Neural progenitor cell (in vitro differentiated cells): ENCODE measurements around the gene ILKAP. TPM values are rescaled to one million over a fixed set of nuclear protein-coding genes. Genes with fewer than 3 reads are reported as not detected.

ENCODE experiments used
- DNase-seq: peaks from one replicate; pipeline ENCODE4 v3.0.0-alpha.2; 2016; ENCODE audit warnings: low spot score
- H2AFZ ChIP-seq: fragments of 200-600 bp; sonication (generic); replicated peaks from 2 replicates; pipeline ENCODE4 v1.6.1; 2016; ENCODE audit warnings: antibody characterized with exemption
- H3F3A ChIP-seq: fragments of 200-600 bp; sonication (generic); 2 replicates; pipeline ENCODE4 v1.6.1; 2016; ENCODE audit warnings: antibody characterized with exemption, low read depth
- H3K27ac ChIP-seq: fragments of 200-600 bp; sonication (generic); 2 replicates; pipeline ENCODE4 v1.5.1; 2016; ENCODE audit warnings: mild to moderate bottlenecking
- H3K27me3 ChIP-seq: fragments of 200-600 bp; sonication (generic); 2 replicates; pipeline ENCODE4 v1.6.1; 2016; ENCODE audit warnings: mild to moderate bottlenecking, moderate library complexity
- H3K36me3 ChIP-seq: fragments of 200-600 bp; sonication (generic); 2 replicates; pipeline ENCODE4 v1.5.1; 2016
- H3K4me1 ChIP-seq: fragments of 200-600 bp; sonication (generic); 2 replicates; pipeline ENCODE4 v1.6.1; 2016; ENCODE audit warnings: mixed run types
- H3K4me2 ChIP-seq: fragments of 200-600 bp; sonication (generic); 2 replicates; pipeline ENCODE4 v1.6.1; 2016
- H3K4me3 ChIP-seq: fragments of 200-600 bp; sonication (generic); 2 replicates; pipeline ENCODE4 v1.5.1; 2016
- H3K79me2 ChIP-seq: fragments of 200-600 bp; sonication (generic); 2 replicates; pipeline ENCODE4 v1.6.1; 2016; ENCODE audit warnings: low read depth
- H3K9ac ChIP-seq: fragments of 200-600 bp; sonication (generic); 2 replicates; pipeline ENCODE4 v1.6.1; 2016
- H3K9me3 ChIP-seq: fragments of 200-600 bp; sonication (generic); 2 replicates; pipeline ENCODE4 v1.5.1; 2016; ENCODE audit warnings: low read depth
- H4K20me1 ChIP-seq: fragments of 200-600 bp; sonication (generic); 2 replicates; pipeline ENCODE4 v1.6.1; 2016; ENCODE audit warnings: low read depth
- H3K27ac Mint-ChIP-seq: 3 replicates; pipeline ENCODE4 v1.8.0; 2021; ENCODE audit warnings: mixed read lengths
- H3K27me3 Mint-ChIP-seq: 2 replicates; pipeline ENCODE4 v1.8.0; 2022; ENCODE audit warnings: low read depth, mild to moderate bottlenecking, inconsistent platforms, moderate library complexity, mixed read lengths; ENCODE audit not compliant: insufficient read depth
- H3K36me3 Mint-ChIP-seq: 3 replicates; pipeline ENCODE4 v1.8.0; 2021; ENCODE audit warnings: mixed read lengths
- H3K4me1 Mint-ChIP-seq: 3 replicates; pipeline ENCODE4 v1.8.0; 2021; ENCODE audit warnings: mixed read lengths
- H3K4me3 Mint-ChIP-seq: 3 replicates; pipeline ENCODE4 v1.8.0; 2021; ENCODE audit warnings: mild to moderate bottlenecking, moderate library complexity, mixed read lengths
- H3K9me3 Mint-ChIP-seq: 3 replicates; pipeline ENCODE4 v1.8.0; 2020; ENCODE audit warnings: mixed read lengths
- EZH2 ChIP-seq: fragments of 200-600 bp; sonication (generic); IDR thresholded peaks from 2 replicates; pipeline ENCODE4 v1.6.1; 2017; ENCODE audit warnings: antibody characterized with exemption, mild to moderate bottlenecking, moderate library complexity
- EZH2phosphoT487 ChIP-seq: fragments of 200-600 bp; sonication (generic); IDR thresholded peaks from 2 replicates; pipeline ENCODE4 v1.6.1; 2017; ENCODE audit warnings: antibody characterized with exemption
- total RNA-seq: library from RNA; depleted of rRNA; stranded (reverse); fragments of >200 nt; gene quantifications from 2 replicates; pipeline ENCODE4 v1.2.3, GENCODE V29; 2015; ENCODE audit warnings: low replicate concordance
- TF ChIP-seq, protein P1 (sequence below): fragments of 200-600 bp; sonication (generic); IDR thresholded peaks from 2 replicates; pipeline ENCODE4 v1.5.1; 2017; ENCODE audit warnings: antibody characterized with exemption, mild to moderate bottlenecking

The ILKAP gene
- total RNA-seq, 1 donor from 2014 or later: 19.0 TPM

GRCh38 chr2:238143239-238143951 lies 60.1 kb downstream of the ILKAP start:
- no peak overlapping the region for H3K4me3 Mint-ChIP-seq
- Histone ChIP-seq H2AFZ (no peak overlapping the region), H3K27ac (no peak overlapping the region), H3F3A (no peaks in the 10 kb centered on the region), H3K4me1 (peaks cover 8% of the 10 kb centered on the region), H3K4me2 (no peak overlapping the region), H3K36me3 (no peaks in the 10 kb centered on the region), H3K27me3 (no peaks in the 10 kb centered on the region), H4K20me1 (no peaks in the 10 kb centered on the region), H3K9me3 (no peaks in the 10 kb centered on the region), H3K4me3 (no peak overlapping the region), H3K79me2 (no peaks in the 10 kb centered on the region), H3K9ac (no peak overlapping the region)
- no peak overlapping the region for H3K27ac Mint-ChIP-seq
- TF ChIP-seq EZH2 (no peak), EZH2phosphoT487 (no peak)
- TF ChIP-seq, protein P1, sequence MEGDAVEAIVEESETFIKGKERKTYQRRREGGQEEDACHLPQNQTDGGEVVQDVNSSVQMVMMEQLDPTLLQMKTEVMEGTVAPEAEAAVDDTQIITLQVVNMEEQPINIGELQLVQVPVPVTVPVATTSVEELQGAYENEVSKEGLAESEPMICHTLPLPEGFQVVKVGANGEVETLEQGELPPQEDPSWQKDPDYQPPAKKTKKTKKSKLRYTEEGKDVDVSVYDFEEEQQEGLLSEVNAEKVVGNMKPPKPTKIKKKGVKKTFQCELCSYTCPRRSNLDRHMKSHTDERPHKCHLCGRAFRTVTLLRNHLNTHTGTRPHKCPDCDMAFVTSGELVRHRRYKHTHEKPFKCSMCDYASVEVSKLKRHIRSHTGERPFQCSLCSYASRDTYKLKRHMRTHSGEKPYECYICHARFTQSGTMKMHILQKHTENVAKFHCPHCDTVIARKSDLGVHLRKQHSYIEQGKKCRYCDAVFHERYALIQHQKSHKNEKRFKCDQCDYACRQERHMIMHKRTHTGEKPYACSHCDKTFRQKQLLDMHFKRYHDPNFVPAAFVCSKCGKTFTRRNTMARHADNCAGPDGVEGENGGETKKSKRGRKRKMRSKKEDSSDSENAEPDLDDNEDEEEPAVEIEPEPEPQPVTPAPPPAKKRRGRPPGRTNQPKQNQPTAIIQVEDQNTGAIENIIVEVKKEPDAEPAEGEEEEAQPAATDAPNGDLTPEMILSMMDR: no peak
- no peaks in the 10 kb centered on the region for H3K9me3 Mint-ChIP-seq
- no peaks in the 10 kb centered on the region for H3K4me1 Mint-ChIP-seq
- no peak for DNase-seq
- H3K27me3 Mint-ChIP-seq: peaks cover 7% of the 10 kb centered on the region
- no peaks in the 10 kb centered on the region for H3K36me3 Mint-ChIP-seq

GRCh38 chr2:238142382-238143205 lies 60.9 kb downstream of the ILKAP start:
- H3K4me3 ChIP-seq: no peak overlapping the region
- no peaks in the 10 kb centered on the region for H3K9me3 ChIP-seq
- H3K4me1 ChIP-seq: peaks cover 8% of the 10 kb centered on the region
- H3K4me1 Mint-ChIP-seq: no peaks in the 10 kb centered on the region
- no peak overlapping the region for H3K4me2 ChIP-seq
- peaks cover 7% of the 10 kb centered on the region for H3K27me3 Mint-ChIP-seq
- no peaks in the 10 kb centered on the region for H4K20me1 ChIP-seq
- no peak overlapping the region for H2AFZ ChIP-seq
- no peak overlapping the region for H3K27ac Mint-ChIP-seq
- H3K36me3 ChIP-seq: no peaks in the 10 kb centered on the region
- no peaks in the 10 kb centered on the region for H3F3A ChIP-seq
- TF ChIP-seq, protein P1: no peak
- TF ChIP-seq EZH2: no peak
- TF ChIP-seq EZH2phosphoT487: no peak
- no peaks in the 10 kb centered on the region for H3K79me2 ChIP-seq
- H3K9me3 Mint-ChIP-seq: no peaks in the 10 kb centered on the region
- H3K27ac ChIP-seq: no peak overlapping the region
- DNase-seq: no peak
- no peaks in the 10 kb centered on the region for H3K27me3 ChIP-seq
- H3K9ac ChIP-seq: no peak overlapping the region
- H3K4me3 Mint-ChIP-seq: no peak overlapping the region
- no peaks in the 10 kb centered on the region for H3K36me3 Mint-ChIP-seq

DNA sequence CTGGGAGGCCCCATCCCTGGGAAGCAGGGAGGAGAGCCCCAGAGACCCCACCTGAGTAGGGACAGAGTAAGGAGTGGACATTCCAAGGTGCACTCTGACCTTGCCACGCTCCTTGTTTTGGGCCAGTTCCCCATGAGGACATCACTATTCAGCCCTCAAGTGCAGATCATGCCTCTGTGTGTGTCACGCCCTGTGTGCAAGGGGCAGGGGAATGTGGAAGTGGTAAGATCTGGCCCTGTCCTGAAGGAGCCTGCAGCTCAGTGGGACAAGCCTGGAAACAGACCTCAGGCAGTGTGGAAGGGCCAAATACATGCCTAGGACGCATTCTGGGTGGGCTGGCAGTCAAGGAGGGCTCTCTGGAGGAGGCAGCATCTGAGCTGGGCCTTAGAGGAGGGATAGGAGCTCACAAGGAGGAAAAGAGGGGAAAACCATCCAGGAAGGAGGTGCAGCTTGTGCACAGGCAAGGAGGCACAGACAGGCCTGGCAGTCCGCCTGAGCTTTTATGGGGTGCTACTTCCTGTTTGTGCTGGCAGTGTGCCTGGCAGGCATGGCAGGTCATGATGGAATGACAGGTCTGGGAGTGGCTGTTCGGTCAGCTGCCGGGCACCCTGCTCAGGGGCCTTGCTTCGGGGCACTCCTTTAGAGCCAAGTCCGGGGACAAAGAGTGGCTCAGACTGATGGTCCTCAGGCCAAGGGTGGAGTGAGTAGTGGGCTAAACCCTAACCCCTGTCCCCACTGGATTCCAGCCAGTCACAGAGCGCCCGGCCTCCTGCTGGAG lies 61.8 kb downstream of the ILKAP start:
- H3K27me3 Mint-ChIP-seq: peaks cover 6% of the 10 kb centered on the region
- Histone ChIP-seq H3K4me2 (no peak overlapping the region), H3K9ac (no peak overlapping the region), H3K36me3 (no peaks in the 10 kb centered on the region), H3K27me3 (no peaks in the 10 kb centered on the region), H3F3A (no peaks in the 10 kb centered on the region), H3K27ac (no peak overlapping the region), H3K4me1 (peaks cover 8% of the 10 kb centered on the region), H3K79me2 (no peaks in the 10 kb centered on the region), H3K9me3 (no peaks in the 10 kb centered on the region), H4K20me1 (no peaks in the 10 kb centered on the region), H2AFZ (no peak overlapping the region), H3K4me3 (no peak overlapping the region)
- H3K27ac Mint-ChIP-seq: peak overlapping the region; percentile 88
- no peaks in the 10 kb centered on the region for H3K9me3 Mint-ChIP-seq
- TF ChIP-seq EZH2phosphoT487 (no peak), EZH2 (no peak)
- TF ChIP-seq, protein P1: no peak
- H3K4me3 Mint-ChIP-seq: no peak overlapping the region
- no peaks in the 10 kb centered on the region for H3K36me3 Mint-ChIP-seq
- H3K4me1 Mint-ChIP-seq: no peaks in the 10 kb centered on the region
- DNase-seq: no peak
